Measurements from ENCODE around the gene SLC26A11. TPM values are rescaled to one million over a fixed set of nuclear protein-coding genes. Genes with fewer than 3 reads are reported as not detected.

Gene SLC26A11
- total RNA-seq, 1 experiment from 2014 or later = 37.1 TPM

DNA sequence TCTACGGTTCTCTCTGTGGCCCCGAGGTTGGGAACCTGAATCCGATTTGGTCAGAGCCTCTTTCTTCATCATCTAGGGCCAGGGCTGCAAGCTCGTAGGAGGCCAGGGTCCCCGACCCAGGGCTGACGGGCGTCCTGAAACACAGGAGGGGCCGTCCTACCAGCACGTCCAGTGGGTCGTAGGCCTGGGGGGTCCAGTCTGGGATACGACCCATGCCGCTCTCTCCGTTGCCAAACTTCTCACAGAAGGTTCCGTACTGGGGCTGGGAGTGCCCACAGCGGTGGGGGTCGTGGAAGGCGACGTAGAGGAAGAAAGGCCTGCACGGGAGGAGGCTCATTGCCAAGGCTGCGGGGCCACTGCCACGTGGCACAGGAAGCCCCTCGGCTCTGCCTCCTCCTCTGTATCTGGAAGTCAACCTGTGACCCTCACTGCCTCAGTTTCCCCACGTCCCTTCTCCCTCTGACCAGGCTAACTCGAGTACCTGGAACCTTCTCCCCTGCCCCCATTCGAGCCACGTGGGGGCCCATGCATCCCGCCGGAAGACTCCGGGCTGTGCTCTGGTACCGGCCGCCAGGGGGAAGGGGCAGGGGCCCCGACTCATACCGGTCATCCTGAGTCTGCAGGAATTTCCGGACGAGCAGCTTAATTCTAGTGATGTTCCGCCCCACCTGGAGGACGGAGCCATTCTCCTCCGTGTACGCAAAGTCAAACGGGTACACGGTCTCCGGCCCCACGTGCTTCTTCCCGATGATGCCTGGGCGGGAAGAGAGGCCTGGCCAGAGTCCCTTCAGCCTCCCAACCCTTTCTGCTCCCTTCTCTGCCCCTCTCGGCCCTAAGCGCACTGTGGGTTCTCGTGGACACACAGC, 6.0 kb upstream of the SLC26A11 start:
- CTCF ChIA-PET = no interaction called here
- Histone ChIP-seq H3K27me3 (replicated peaks; ENCODE audit: control insufficient read depth, insufficient read depth, low read length) (no peaks in the 10 kb centered on the region), H3K4me3 (ENCODE audit: low read depth, low read length) (no peak overlapping the region), H3K36me3 (ENCODE audit: control insufficient read depth, insufficient read depth, low read length) (peaks cover 3% of the 10 kb centered on the region), H3K9me3 (no peaks in the 10 kb centered on the region), H3K4me1 (no peaks in the 10 kb centered on the region)
- Mint-ChIP-seq H3K27ac (ENCODE audit: unreplicated experiment) (no peak overlapping the region), H3K4me1 (ENCODE audit: low read depth, unreplicated experiment) (no peaks in the 10 kb centered on the region), H3K27me3 (ENCODE audit: insufficient read depth, unreplicated experiment) (no peaks in the 10 kb centered on the region), H3K36me3 (ENCODE audit: insufficient read depth, unreplicated experiment) (peaks cover 32% of the 10 kb centered on the region), H3K9me3 (ENCODE audit: unreplicated experiment) (no peaks in the 10 kb centered on the region), H3K4me3 (ENCODE audit: unreplicated experiment) (no peak overlapping the region)
- DNase-seq = no peak
- POLR2A ChIA-PET = no interaction called here
- TF ChIP-seq, protein P1, sequence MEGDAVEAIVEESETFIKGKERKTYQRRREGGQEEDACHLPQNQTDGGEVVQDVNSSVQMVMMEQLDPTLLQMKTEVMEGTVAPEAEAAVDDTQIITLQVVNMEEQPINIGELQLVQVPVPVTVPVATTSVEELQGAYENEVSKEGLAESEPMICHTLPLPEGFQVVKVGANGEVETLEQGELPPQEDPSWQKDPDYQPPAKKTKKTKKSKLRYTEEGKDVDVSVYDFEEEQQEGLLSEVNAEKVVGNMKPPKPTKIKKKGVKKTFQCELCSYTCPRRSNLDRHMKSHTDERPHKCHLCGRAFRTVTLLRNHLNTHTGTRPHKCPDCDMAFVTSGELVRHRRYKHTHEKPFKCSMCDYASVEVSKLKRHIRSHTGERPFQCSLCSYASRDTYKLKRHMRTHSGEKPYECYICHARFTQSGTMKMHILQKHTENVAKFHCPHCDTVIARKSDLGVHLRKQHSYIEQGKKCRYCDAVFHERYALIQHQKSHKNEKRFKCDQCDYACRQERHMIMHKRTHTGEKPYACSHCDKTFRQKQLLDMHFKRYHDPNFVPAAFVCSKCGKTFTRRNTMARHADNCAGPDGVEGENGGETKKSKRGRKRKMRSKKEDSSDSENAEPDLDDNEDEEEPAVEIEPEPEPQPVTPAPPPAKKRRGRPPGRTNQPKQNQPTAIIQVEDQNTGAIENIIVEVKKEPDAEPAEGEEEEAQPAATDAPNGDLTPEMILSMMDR (IDR thresholded peaks at IDR 0.05; ENCODE audit: insufficient read depth in 1 of 2, low read depth in 1 of 2, low read length in 1 of 2, severe bottlenecking in 1 of 2, unreplicated experiment in 1 of 2) = no peak
- intact Hi-C loops (cut with micrococcal nuclease; ENCODE audit: unreplicated experiment) = no loop called here
- BruUV-seq (replicated peaks) = no TSS peak

DNA sequence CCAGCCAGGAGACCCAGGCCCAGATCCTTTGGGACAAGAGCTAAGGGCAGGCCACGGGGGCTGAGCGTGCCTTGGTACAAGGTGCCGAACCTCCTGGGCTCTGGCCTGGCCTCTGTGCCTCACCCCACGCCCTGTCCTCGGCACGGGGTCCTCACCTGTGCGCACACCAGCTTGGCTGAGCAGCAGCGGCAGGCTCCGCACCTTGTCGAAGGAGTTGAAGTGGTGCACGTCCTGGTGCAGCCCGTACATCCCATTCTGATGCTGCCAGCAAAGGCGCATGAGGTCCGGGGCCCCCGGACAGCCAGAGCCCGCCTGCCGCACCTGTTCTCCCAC, 5.4 kb upstream of the SLC26A11 start:
- Histone ChIP-seq H3K9me3 (no peaks in the 10 kb centered on the region), H3K4me1 (no peaks in the 10 kb centered on the region), H3K4me3 (ENCODE audit: low read depth, low read length) (no peak overlapping the region), H3K36me3 (ENCODE audit: control insufficient read depth, insufficient read depth, low read length) (peaks cover 3% of the 10 kb centered on the region), H3K27me3 (replicated peaks; ENCODE audit: control insufficient read depth, insufficient read depth, low read length) (no peaks in the 10 kb centered on the region)
- Mint-ChIP-seq H3K4me1 (ENCODE audit: low read depth, unreplicated experiment) (no peaks in the 10 kb centered on the region), H3K27ac (ENCODE audit: unreplicated experiment) (no peak overlapping the region), H3K27me3 (ENCODE audit: insufficient read depth, unreplicated experiment) (no peaks in the 10 kb centered on the region), H3K4me3 (ENCODE audit: unreplicated experiment) (no peak overlapping the region), H3K9me3 (ENCODE audit: unreplicated experiment) (no peaks in the 10 kb centered on the region), H3K36me3 (ENCODE audit: insufficient read depth, unreplicated experiment) (peaks cover 32% of the 10 kb centered on the region)
- DNase-seq = no peak
- no TSS peak for BruUV-seq (replicated peaks)
- ChIA-PET CTCF (no interaction called here), POLR2A (no interaction called here)
- TF ChIP-seq, protein P1 (IDR thresholded peaks at IDR 0.05; ENCODE audit: insufficient read depth in 1 of 2, low read depth in 1 of 2, low read length in 1 of 2, severe bottlenecking in 1 of 2, unreplicated experiment in 1 of 2) = no peak
- intact Hi-C loops (cut with micrococcal nuclease; ENCODE audit: unreplicated experiment) = no loop called here

DNA sequence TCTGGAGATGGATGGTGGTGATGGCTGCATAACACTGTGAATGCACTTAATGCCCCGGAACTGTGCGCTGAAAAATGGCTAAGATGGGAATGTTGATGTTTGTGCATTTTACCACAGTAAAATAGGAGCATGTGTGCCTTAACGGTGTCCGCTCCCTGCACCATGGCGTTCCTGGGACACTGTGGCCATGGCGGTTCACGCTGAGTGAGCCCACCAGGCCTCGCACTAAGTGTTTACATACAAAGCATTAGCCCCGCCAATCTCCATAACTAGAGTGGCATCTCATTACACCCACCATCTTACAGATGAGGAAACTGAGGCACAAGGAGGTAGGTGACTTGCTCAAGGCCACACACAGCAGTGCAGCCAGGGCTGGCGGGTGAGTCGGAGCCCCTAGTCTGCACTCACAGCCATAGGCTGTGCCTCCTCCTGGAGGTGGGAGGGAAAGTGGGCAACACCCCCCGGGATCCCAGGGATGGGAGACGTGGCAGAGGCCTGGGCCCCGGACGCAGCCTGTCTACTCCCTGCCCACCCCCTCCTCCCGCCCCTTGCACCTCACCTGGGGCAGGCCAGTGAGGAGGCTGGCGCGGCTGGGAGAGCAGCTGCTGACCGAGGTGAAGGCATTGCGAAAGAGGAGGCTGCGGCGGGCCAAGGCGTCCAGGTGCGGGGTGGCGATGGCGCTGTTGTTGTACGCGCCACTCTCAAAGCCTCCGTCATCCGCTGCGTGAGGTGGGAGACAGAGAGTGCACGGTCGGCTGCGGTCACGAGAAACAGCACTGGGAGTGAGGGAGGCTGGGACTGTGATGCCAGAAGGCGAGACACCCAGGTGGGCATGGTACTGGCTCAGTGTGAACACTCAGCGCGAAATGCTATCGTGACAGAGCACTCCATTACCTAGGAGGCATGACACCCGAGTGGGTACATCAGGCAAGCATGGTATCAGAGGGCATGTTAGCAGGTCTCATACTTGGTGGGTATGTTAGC, 3.5 kb upstream of the SLC26A11 start:
- Mint-ChIP-seq H3K9me3 (ENCODE audit: unreplicated experiment) (no peaks in the 10 kb centered on the region), H3K36me3 (ENCODE audit: insufficient read depth, unreplicated experiment) (peaks cover 31% of the 10 kb centered on the region), H3K27me3 (ENCODE audit: insufficient read depth, unreplicated experiment) (no peaks in the 10 kb centered on the region), H3K4me1 (ENCODE audit: low read depth, unreplicated experiment) (no peaks in the 10 kb centered on the region), H3K4me3 (ENCODE audit: unreplicated experiment) (no peak overlapping the region), H3K27ac (ENCODE audit: unreplicated experiment) (no peak overlapping the region)
- ChIA-PET CTCF (no interaction called here), POLR2A (no interaction called here)
- H3K36me3 ChIP-seq (ENCODE audit: control insufficient read depth, insufficient read depth, low read length) = peaks cover 3% of the 10 kb centered on the region
- H3K27me3 ChIP-seq (replicated peaks; ENCODE audit: control insufficient read depth, insufficient read depth, low read length) = no peaks in the 10 kb centered on the region
- no peaks in the 10 kb centered on the region for H3K9me3 ChIP-seq
- no peak for DNase-seq
- H3K4me1 ChIP-seq = 0 out of 2 replicates have a peak, but pooled peaks cover 6% of the 10 kb centered on the region
- TF ChIP-seq, protein P1 (IDR thresholded peaks at IDR 0.05; ENCODE audit: insufficient read depth in 1 of 2, low read depth in 1 of 2, low read length in 1 of 2, severe bottlenecking in 1 of 2, unreplicated experiment in 1 of 2) = no peak
- intact Hi-C loops (cut with micrococcal nuclease; ENCODE audit: unreplicated experiment) = no loop called here
- no TSS peak for BruUV-seq (replicated peaks)
- no peak overlapping the region for H3K4me3 ChIP-seq (ENCODE audit: low read depth, low read length)

Measured in Caco-2 (cell line).